DND-41 (cell line): ENCODE measurements around the gene LRG1.
"Not testable (repeated sequence)": the region's sequence is repeated elsewhere in the genome, so short reads cannot be mapped to it uniquely, and the experiment has no call there.

ENCODE experiments used
- ATAC-seq: fragments of 200-7000 bp; cut with Tn5 transposase; 3 replicates; pipeline ENCODE4 v1.9.1; 2021; ENCODE audit warnings: low read depth; ENCODE audit not compliant: insufficient read depth
- DNase-seq: peaks from one replicate; pipeline ENCODE4 v3.0.0-alpha.2; 2020
- H2AFZ ChIP-seq: 2 replicates; pipeline ENCODE4 v1.6.0; 2012; ENCODE audit warnings: low read depth, low read length
- H3K27ac ChIP-seq: 2 replicates; pipeline ENCODE4 v1.5.1; 2012; ENCODE audit warnings: low read length, inconsistent platforms
- H3K27me3 ChIP-seq: fragments of 200-600 bp; sonication (generic); 2 replicates; pipeline ENCODE4 v1.6.0; 2012; ENCODE audit warnings: low read length, mild to moderate bottlenecking, inconsistent platforms; ENCODE audit not compliant: insufficient read depth, poor library complexity
- H3K36me3 ChIP-seq: 2 replicates; pipeline ENCODE4 v1.5.1; 2012; ENCODE audit warnings: low read length, inconsistent platforms; ENCODE audit not compliant: insufficient read depth
- H3K4me1 ChIP-seq: 2 replicates; pipeline ENCODE4 v1.5.1; 2012; ENCODE audit warnings: mild to moderate bottlenecking, low read length; ENCODE audit not compliant: insufficient read depth
- H3K4me2 ChIP-seq: 2 replicates; pipeline ENCODE4 v1.6.0; 2012; ENCODE audit warnings: mild to moderate bottlenecking, moderate library complexity, low read length, inconsistent platforms; ENCODE audit not compliant: insufficient read depth
- H3K4me3 ChIP-seq, 2 experiments: fragments of 200-600 bp in 1 of 2; shearing (Covaris generic) in 1 of 2; 2 replicates each; pipeline ENCODE4 v1.5.1; 2012 to 2016; ENCODE audit warnings: inconsistent platforms in 2 of 2, low read length in 2 of 2, mild to moderate bottlenecking in 2 of 2, low read depth in 1 of 2, moderate library complexity in 1 of 2
- H3K79me2 ChIP-seq: 2 replicates; pipeline ENCODE4 v1.6.0; 2012; ENCODE audit warnings: low read length, inconsistent platforms; ENCODE audit not compliant: insufficient read depth
- H3K9ac ChIP-seq: 2 replicates; pipeline ENCODE4 v1.6.0; 2012; ENCODE audit warnings: low read depth, mild to moderate bottlenecking, inconsistent platforms, low read length, moderate library complexity
- H3K9me3 ChIP-seq: 2 replicates; pipeline ENCODE4 v1.5.1; 2012; ENCODE audit warnings: low read length, moderate library complexity, mild to moderate bottlenecking, inconsistent platforms; ENCODE audit not compliant: insufficient read depth, severe bottlenecking
- H4K20me1 ChIP-seq: 2 replicates; pipeline ENCODE4 v1.6.0; 2012; ENCODE audit warnings: low read length; ENCODE audit not compliant: insufficient read depth
- EZH2 ChIP-seq: IDR thresholded peaks from 3 replicates; pipeline ENCODE4 v1.6.1; 2012; ENCODE audit warnings: borderline replicate concordance, low read depth, mild to moderate bottlenecking, moderate library complexity, low read length, inconsistent platforms; ENCODE audit not compliant: severe bottlenecking
- TF ChIP-seq, protein P1 (sequence below): IDR thresholded peaks from 2 replicates; pipeline ENCODE4 v1.5.1; 2012; ENCODE audit warnings: borderline replicate concordance, low read length, moderate library complexity, mild to moderate bottlenecking; ENCODE audit not compliant: poor library complexity, severe bottlenecking; ENCODE audit errors: extremely low read depth

The LRG1 gene

GRCh38 chr19:4543842-4544647, 4.2 kb upstream of the LRG1 start:
- Histone ChIP-seq H3K9me3 (no peaks in the 10 kb centered on the region), H3K4me3 (no peak overlapping the region), H3K9ac (no peak overlapping the region), H3K79me2 (no peaks in the 10 kb centered on the region), H3K4me1 (no peaks in the 10 kb centered on the region), H3K27ac (no peak overlapping the region), H3K27me3 (no peaks in the 10 kb centered on the region), H3K36me3 (no peaks in the 10 kb centered on the region), H4K20me1 (0 out of 2 replicates have a peak, but pooled peaks cover 9% of the 10 kb centered on the region), H2AFZ (no peak overlapping the region), H3K4me2 (no peak overlapping the region)
- no peak for DNase-seq
- ATAC-seq, result no peak
- TF ChIP-seq, protein P1, sequence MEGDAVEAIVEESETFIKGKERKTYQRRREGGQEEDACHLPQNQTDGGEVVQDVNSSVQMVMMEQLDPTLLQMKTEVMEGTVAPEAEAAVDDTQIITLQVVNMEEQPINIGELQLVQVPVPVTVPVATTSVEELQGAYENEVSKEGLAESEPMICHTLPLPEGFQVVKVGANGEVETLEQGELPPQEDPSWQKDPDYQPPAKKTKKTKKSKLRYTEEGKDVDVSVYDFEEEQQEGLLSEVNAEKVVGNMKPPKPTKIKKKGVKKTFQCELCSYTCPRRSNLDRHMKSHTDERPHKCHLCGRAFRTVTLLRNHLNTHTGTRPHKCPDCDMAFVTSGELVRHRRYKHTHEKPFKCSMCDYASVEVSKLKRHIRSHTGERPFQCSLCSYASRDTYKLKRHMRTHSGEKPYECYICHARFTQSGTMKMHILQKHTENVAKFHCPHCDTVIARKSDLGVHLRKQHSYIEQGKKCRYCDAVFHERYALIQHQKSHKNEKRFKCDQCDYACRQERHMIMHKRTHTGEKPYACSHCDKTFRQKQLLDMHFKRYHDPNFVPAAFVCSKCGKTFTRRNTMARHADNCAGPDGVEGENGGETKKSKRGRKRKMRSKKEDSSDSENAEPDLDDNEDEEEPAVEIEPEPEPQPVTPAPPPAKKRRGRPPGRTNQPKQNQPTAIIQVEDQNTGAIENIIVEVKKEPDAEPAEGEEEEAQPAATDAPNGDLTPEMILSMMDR, result no peak
- no peak for TF ChIP-seq EZH2

DNA sequence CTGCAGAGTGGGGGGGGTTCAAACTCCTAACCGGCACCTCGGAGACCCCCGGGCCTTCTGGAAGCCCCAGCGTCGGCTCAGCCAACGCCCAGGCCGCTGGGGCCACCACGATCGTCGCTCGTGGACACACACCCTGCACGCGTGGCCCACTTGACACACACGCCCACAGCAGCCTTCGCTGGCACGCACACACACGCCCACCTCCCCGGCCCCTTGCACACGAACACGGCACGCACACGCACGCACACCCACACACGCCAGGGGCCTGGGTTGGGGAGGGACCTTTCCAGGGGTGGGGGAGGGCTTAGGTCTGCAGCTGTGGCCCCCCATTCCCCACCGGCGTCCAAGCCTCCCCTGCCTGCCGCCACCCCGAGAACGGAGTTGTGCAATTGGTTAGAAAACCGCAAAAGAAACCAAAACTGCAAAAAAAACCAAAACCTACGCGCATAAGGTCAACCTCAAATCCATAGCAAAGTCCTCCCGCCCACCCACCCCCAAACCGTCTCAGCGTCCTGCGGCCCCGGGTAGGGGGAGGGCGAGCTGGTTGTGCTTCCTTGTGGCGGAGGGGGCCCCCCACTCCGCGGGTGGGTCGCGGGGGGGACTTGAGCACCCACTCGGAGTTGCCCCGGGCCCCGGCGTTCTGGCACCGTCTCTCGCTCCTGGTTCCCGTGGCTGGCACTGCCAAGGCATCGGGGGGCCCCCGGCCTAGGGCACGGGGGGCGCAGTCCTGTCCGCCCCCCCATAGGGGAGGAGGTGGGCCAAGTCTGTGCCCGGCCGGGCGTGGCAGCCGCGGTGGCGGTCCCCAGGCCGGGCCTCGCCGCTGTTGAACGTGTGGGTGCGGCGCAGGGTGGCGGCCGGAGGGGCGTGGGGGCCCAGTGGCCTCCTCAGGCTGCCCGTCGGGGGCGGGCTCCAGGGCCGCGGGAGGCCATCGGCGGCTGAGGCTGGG, 3.3 kb upstream of the LRG1 start:
- Histone ChIP-seq H3K4me3 (no peak overlapping the region), H3K4me1 (no peaks in the 10 kb centered on the region), H4K20me1 (0 out of 2 replicates have a peak, but pooled peaks cover 8% of the 10 kb centered on the region), H3K79me2 (no peaks in the 10 kb centered on the region), H3K27ac (no peak overlapping the region), H3K9me3 (no peaks in the 10 kb centered on the region), H3K9ac (no peak overlapping the region), H3K36me3 (no peaks in the 10 kb centered on the region), H3K27me3 (no peaks in the 10 kb centered on the region), H2AFZ (no peak overlapping the region), H3K4me2 (no peak overlapping the region)
- TF ChIP-seq, protein P1, result no peak
- TF ChIP-seq EZH2, result no peak
- no peak for ATAC-seq
- DNase-seq, result no peak

DNA sequence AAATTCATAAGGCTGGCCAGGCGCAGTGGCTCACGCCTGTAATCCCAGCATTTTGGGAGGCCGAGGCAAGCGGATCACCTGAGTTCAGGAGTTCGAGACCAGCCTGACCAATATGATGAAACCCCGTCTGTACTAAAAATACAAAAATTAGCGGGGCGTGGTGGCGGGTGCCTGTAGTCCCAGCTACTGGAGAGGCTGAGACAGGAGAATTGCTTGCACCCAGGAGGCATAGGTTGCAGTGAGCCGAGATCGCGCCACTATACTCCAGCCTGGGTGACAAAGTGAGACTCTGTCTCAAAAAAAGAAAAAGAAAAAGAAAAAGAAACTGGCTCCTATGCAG, 1.9 kb upstream of the LRG1 start:
- not testable (repeated sequence) for H3K4me2 ChIP-seq, H3K9ac ChIP-seq, H3K36me3 ChIP-seq, H3K9me3 ChIP-seq, H2AFZ ChIP-seq, H3K4me3 ChIP-seq, H3K4me1 ChIP-seq, H3K79me2 ChIP-seq, H4K20me1 ChIP-seq, DNase-seq, H3K27me3 ChIP-seq, ATAC-seq, H3K27ac ChIP-seq

DNA sequence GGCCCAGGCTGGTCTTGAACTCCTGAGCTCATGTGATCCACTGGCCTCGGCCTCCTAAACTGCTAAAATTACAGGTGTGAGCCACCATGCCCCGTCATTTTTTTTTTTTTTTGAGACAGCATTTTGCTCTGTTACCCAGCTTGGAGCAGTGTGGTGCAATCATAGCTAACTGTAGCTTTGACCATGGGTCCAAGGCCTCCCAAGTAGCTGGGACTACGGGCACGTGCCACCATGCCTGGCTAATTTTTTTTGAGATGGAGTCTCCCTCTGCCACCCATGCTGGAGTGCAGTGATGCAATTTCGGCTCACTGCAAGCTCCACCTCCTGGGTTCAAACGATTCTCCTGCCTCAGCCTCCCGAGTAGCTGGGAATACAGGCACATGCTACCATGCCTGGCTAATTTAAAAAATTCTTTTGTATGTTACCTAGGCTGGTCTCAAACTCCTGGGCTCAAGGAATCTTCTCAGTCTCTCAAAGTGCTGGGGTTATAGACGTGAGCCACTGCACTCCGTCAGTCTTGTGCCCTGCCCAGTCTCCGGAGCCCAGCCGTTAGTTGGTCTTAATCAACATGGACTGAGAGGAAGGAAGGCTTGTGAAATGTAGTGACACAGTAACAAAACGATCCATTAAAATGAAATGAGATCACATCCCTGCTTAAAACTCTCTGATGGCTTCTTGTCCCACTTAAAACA, 1.4 kb upstream of the LRG1 start:
- Histone ChIP-seq H3K4me3 (no peak overlapping the region), H3K4me2 (no peak overlapping the region), H3K4me1 (no peaks in the 10 kb centered on the region), H3K27me3 (no peaks in the 10 kb centered on the region), H3K36me3 (no peaks in the 10 kb centered on the region), H3K79me2 (no peaks in the 10 kb centered on the region), H3K9me3 (no peaks in the 10 kb centered on the region), H3K27ac (no peak overlapping the region), H4K20me1 (no peaks in the 10 kb centered on the region), H2AFZ (no peak overlapping the region), H3K9ac (no peak overlapping the region)
- no peak for DNase-seq
- no peak for TF ChIP-seq EZH2
- TF ChIP-seq, protein P1, result no peak
- no peak for ATAC-seq
